DMS79 (cell line): ENCODE results near the gene WDR86.

ENCODE experiments used
- DNase-seq: peaks from one replicate; lab custom pipeline; 2025; lab: John Stamatoyannopoulos, UW

WDR86 gene

GRCh38 chr7:151439855-151440798, 30.3 kb upstream of the WDR86 start, which contains the start of gene CRYGN:
TSS of gene CRYGN (minus strand) at chr7:151440141. CDS start at chr7:151439917, 224 bp downstream.
- DNase-seq = no peak

- no peak for DNase-seq
Observed at GRCh38 chr7:151438864-151439601, 29.2 kb upstream of the WDR86 start.

GRCh38 chr7:151437866-151438516, 28.2 kb upstream of the WDR86 start:
- no peak for DNase-seq

GRCh38 chr7:151437159-151437553, 27.3 kb upstream of the WDR86 start:
- DNase-seq = no peak

GRCh38 chr7:151436446-151437158, 26.8 kb upstream of the WDR86 start:
- DNase-seq = no peak

GRCh38 chr7:151435971-151436370, 26.1 kb upstream of the WDR86 start:
- DNase-seq = no peak

GRCh38 chr7:151435103-151435916, 25.5 kb upstream of the WDR86 start:
- no peak for DNase-seq

GRCh38 chr7:151434549-151434948, 24.7 kb upstream of the WDR86 start:
- DNase-seq = no peak

- no peak for DNase-seq
Observed at GRCh38 chr7:151433721-151434400, 24.0 kb upstream of the WDR86 start.

GRCh38 chr7:151432658-151433521, 23.1 kb upstream of the WDR86 start:
- DNase-seq = no peak

- no peak for DNase-seq
Observed at GRCh38 chr7:151431768-151432311, 22.0 kb upstream of the WDR86 start.

GRCh38 chr7:151431281-151431767, 21.5 kb upstream of the WDR86 start:
- DNase-seq = no peak

GRCh38 chr7:151430391-151431205, 20.8 kb upstream of the WDR86 start:
- DNase-seq = no peak

- DNase-seq = no peak
Observed at GRCh38 chr7:151429560-151430331, 19.9 kb upstream of the WDR86 start.

- no peak for DNase-seq
Observed at GRCh38 chr7:151429237-151429559, 19.4 kb upstream of the WDR86 start.

GRCh38 chr7:151428378-151429236, 18.8 kb upstream of the WDR86 start:
- DNase-seq = no peak
